Measurements from ENCODE around the gene EIF5A. TPM values are rescaled to one million over a fixed set of nuclear protein-coding genes. Genes with fewer than 3 reads are reported as not detected.

The EIF5A gene
- total RNA-seq, 1 experiment from 2014 or later = 1,140 TPM

- Histone ChIP-seq H3K27ac (ENCODE audit: low read length) (no peak overlapping the region), H3K79me2 (ENCODE audit: low read length) (peaks cover 51% of the 10 kb centered on the region), H3K9me3 (ENCODE audit: low read length) (no peaks in the 10 kb centered on the region), H3K27me3 (ENCODE audit: low read length) (no peaks in the 10 kb centered on the region), H4K20me1 (ENCODE audit: low read length) (peaks cover 43% of the 10 kb centered on the region), H3K9me2 (replicated peaks; ENCODE audit: low read length) (no peaks in the 10 kb centered on the region), H3F3A (ENCODE audit: low read length, unreplicated experiment) (peaks cover 12% of the 10 kb centered on the region), H2AFZ (ENCODE audit: low read length) (no peak overlapping the region), H3K4me2 (ENCODE audit: low read length) (peak overlapping the region; percentile 93), H3K4me3 (ENCODE audit: low read length) (peak overlapping the region; percentile 85), H3K9ac (ENCODE audit: low read length) (no peak overlapping the region), H3K4me1 (ENCODE audit: insufficient read depth, low read length) (peaks cover 23% of the 10 kb centered on the region; the same call in 1 of the 2 replicates), H3K36me3 (ENCODE audit: low read depth, low read length) (peaks cover 35% of the 10 kb centered on the region)
- ATAC-seq = no peak
- CTCF ChIA-PET = no interaction called here
- POLR2A ChIA-PET (ENCODE audit: unreplicated experiment) = interaction anchor here (0.6 kb wide), 1 partner anchor 89 kb away, joined by 5 read pairs; no protein-coding TSS in a partner anchor
- TF ChIP-seq EZH2phosphoT487 (IDR thresholded peaks at IDR 0.05; ENCODE audit: borderline replicate concordance, low read length) = no peak
- no peak for TF ChIP-seq EZH2 (IDR thresholded peaks at IDR 0.05; ENCODE audit: low read length, unreplicated experiment)
- TF ChIP-seq CTCF (conservative IDR thresholded peaks at IDR 0.05; ENCODE audit: low read depth, low read length) = no peak
- no peak for DNase-seq
- intact Hi-C loops (cut with micrococcal nuclease) = loop anchor here (2.0 to 5.0 kb wide), 3 partner anchors 19 to 262 kb away; partner anchors contain the start of genes GABARAP and NEURL4
- no TSS peak for BruUV-seq (replicated peaks)
Measured at GRCh38 chr17:7309628-7310027, 2.2 kb downstream of the EIF5A start.

- Histone ChIP-seq H3K9me3 (ENCODE audit: low read length) (no peaks in the 10 kb centered on the region), H4K20me1 (ENCODE audit: low read length) (peaks cover 43% of the 10 kb centered on the region), H3K36me3 (ENCODE audit: low read depth, low read length) (peaks cover 35% of the 10 kb centered on the region), H3K27me3 (ENCODE audit: low read length) (no peaks in the 10 kb centered on the region), H2AFZ (ENCODE audit: low read length) (no peak overlapping the region), H3K27ac (ENCODE audit: low read length) (no peak overlapping the region), H3K9ac (ENCODE audit: low read length) (no peak overlapping the region), H3K9me2 (replicated peaks; ENCODE audit: low read length) (no peaks in the 10 kb centered on the region), H3K4me1 (ENCODE audit: insufficient read depth, low read length) (peaks cover 29% of the 10 kb centered on the region; the same call in 1 of the 2 replicates), H3K79me2 (ENCODE audit: low read length) (peaks cover 51% of the 10 kb centered on the region), H3K4me3 (ENCODE audit: low read length) (no peak overlapping the region), H3F3A (ENCODE audit: low read length, unreplicated experiment) (peaks cover 12% of the 10 kb centered on the region), H3K4me2 (ENCODE audit: low read length) (0 out of 2 replicates have a peak overlapping the region, but pooled peaks have one; percentile 93)
- intact Hi-C loops (cut with micrococcal nuclease) = no loop called here
- CTCF ChIA-PET = no interaction called here
- TF ChIP-seq CTCF (conservative IDR thresholded peaks at IDR 0.05; ENCODE audit: low read depth, low read length) (no peak), EZH2phosphoT487 (IDR thresholded peaks at IDR 0.05; ENCODE audit: borderline replicate concordance, low read length) (no peak), EZH2 (IDR thresholded peaks at IDR 0.05; ENCODE audit: low read length, unreplicated experiment) (no peak)
- no TSS peak for BruUV-seq (replicated peaks)
- DNase-seq (no peak), ATAC-seq (no peak)
- POLR2A ChIA-PET (ENCODE audit: unreplicated experiment) = no interaction called here
Measured at GRCh38 chr17:7311110-7311705, 3.8 kb downstream of the EIF5A start.

- H3K9ac ChIP-seq (ENCODE audit: low read length) = no peak overlapping the region
- H3K27ac ChIP-seq (ENCODE audit: low read length) = no peak overlapping the region
- intact Hi-C loops (cut with micrococcal nuclease) = no loop called here
- CTCF ChIA-PET = interaction anchor here (0.7 kb wide), 1 partner anchor 17 kb away, joined by 3 read pairs; no protein-coding TSS in a partner anchor
- no peak for DNase-seq
- peaks cover 43% of the 10 kb centered on the region for H4K20me1 ChIP-seq (ENCODE audit: low read length)
- no TSS peak for BruUV-seq (replicated peaks)
- peaks cover 35% of the 10 kb centered on the region for H3K36me3 ChIP-seq (ENCODE audit: low read depth, low read length)
- TF ChIP-seq EZH2 (IDR thresholded peaks at IDR 0.05; ENCODE audit: low read length, unreplicated experiment) (no peak), CTCF (conservative IDR thresholded peaks at IDR 0.05; ENCODE audit: low read depth, low read length) (no peak), EZH2phosphoT487 (IDR thresholded peaks at IDR 0.05; ENCODE audit: borderline replicate concordance, low read length) (no peak)
- POLR2A ChIA-PET (ENCODE audit: unreplicated experiment) = no interaction called here
- H2AFZ ChIP-seq (ENCODE audit: low read length) = no peak overlapping the region
- H3K4me1 ChIP-seq (ENCODE audit: insufficient read depth, low read length) = peaks cover 26% of the 10 kb centered on the region; the same call in 1 of the 2 replicates
- peak overlapping the region; percentile 96; the same call in 1 of the 2 replicates for H3K4me2 ChIP-seq (ENCODE audit: low read length)
- H3K9me3 ChIP-seq (ENCODE audit: low read length) = no peaks in the 10 kb centered on the region
- no peak overlapping the region for H3K4me3 ChIP-seq (ENCODE audit: low read length)
- no peaks in the 10 kb centered on the region for H3K9me2 ChIP-seq (replicated peaks; ENCODE audit: low read length)
- ATAC-seq = no peak
- no peaks in the 10 kb centered on the region for H3K27me3 ChIP-seq (ENCODE audit: low read length)
- H3F3A ChIP-seq (ENCODE audit: low read length, unreplicated experiment) = peaks cover 12% of the 10 kb centered on the region
- peaks cover 50% of the 10 kb centered on the region for H3K79me2 ChIP-seq (ENCODE audit: low read length)
Measured at GRCh38 chr17:7312432-7313087, 5.1 kb downstream of the EIF5A start.
